HEK293 (cell line): ENCODE results near the gene PNCK.

ENCODE experiments used
- EGR2 ChIP-seq: fragments of 450-650 bp; formaldehyde crosslinking; IDR thresholded peaks from 2 replicates; pipeline ENCODE4 v1.5.1; 2016; ENCODE audit warnings: low read depth, missing biosample characterization, missing genetic modification characterization
- GLI2 ChIP-seq: fragments of 450-650 bp; formaldehyde crosslinking; IDR thresholded peaks from 2 replicates; pipeline ENCODE4; 2017; ENCODE audit warnings: missing biosample characterization, missing genetic modification characterization, low read depth, borderline replicate concordance
- GLIS2 ChIP-seq: fragments of 450-650 bp; formaldehyde crosslinking; IDR thresholded peaks from 2 replicates; pipeline ENCODE4 v1.5.1; 2016; ENCODE audit warnings: missing biosample characterization, missing genetic modification characterization
- KLF7 ChIP-seq: fragments of 450-650 bp; formaldehyde crosslinking; IDR thresholded peaks from 2 replicates; pipeline ENCODE4 v1.5.1; 2016; ENCODE audit warnings: missing biosample characterization, missing genetic modification characterization, borderline replicate concordance
- PATZ1 ChIP-seq: fragments of 450-650 bp; formaldehyde crosslinking; IDR thresholded peaks from 2 replicates; pipeline ENCODE4 v1.5.1; 2016; ENCODE audit warnings: missing biosample characterization, missing genetic modification characterization
- PRDM4 ChIP-seq: fragments of 450-650 bp; formaldehyde crosslinking; IDR thresholded peaks from 2 replicates; pipeline ENCODE4 v1.5.1; 2017; ENCODE audit warnings: missing biosample characterization, missing genetic modification characterization
- YY2 ChIP-seq: fragments of 450-650 bp; formaldehyde crosslinking; IDR thresholded peaks from 2 replicates; pipeline ENCODE4 v1.5.1; 2016; ENCODE audit warnings: missing biosample characterization, missing genetic modification characterization
- ZBTB20 ChIP-seq: fragments of 450-650 bp; formaldehyde crosslinking; IDR thresholded peaks from 2 replicates; pipeline ENCODE4 v1.5.1; 2016; ENCODE audit warnings: missing biosample characterization, missing genetic modification characterization
- ZBTB49 ChIP-seq: fragments of 450-650 bp; formaldehyde crosslinking; IDR thresholded peaks from 2 replicates; pipeline ENCODE4 v1.5.1; 2016; ENCODE audit warnings: missing biosample characterization, missing genetic modification characterization, low read depth
- ZFHX2 ChIP-seq: fragments of 450-650 bp; formaldehyde crosslinking; conservative IDR thresholded peaks from 2 replicates; pipeline ENCODE4 v1.5.1; 2016; ENCODE audit warnings: missing biosample characterization, missing genetic modification characterization
- ZNF157 ChIP-seq: fragments of 450-650 bp; formaldehyde crosslinking; IDR thresholded peaks from 2 replicates; pipeline ENCODE4 v1.5.1; 2016; ENCODE audit warnings: missing biosample characterization, missing genetic modification characterization
- ZNF214 ChIP-seq: fragments of 450-650 bp; formaldehyde crosslinking; IDR thresholded peaks from 2 replicates; pipeline ENCODE4 v1.5.1; 2017; ENCODE audit warnings: missing biosample characterization, mild to moderate bottlenecking, missing genetic modification characterization, borderline replicate concordance
- ZNF248 ChIP-seq: fragments of 450-650 bp; formaldehyde crosslinking; IDR thresholded peaks from 2 replicates; pipeline ENCODE4 v1.5.1; 2017; ENCODE audit warnings: missing biosample characterization, missing genetic modification characterization
- ZNF324 ChIP-seq: fragments of 450-650 bp; formaldehyde crosslinking; IDR thresholded peaks from 2 replicates; pipeline ENCODE4 v1.5.1; 2016; ENCODE audit warnings: missing biosample characterization, missing genetic modification characterization
- ZNF341 ChIP-seq: fragments of 450-650 bp; formaldehyde crosslinking; IDR thresholded peaks from 2 replicates; pipeline ENCODE4; 2016; ENCODE audit warnings: low read depth, missing biosample characterization, missing genetic modification characterization
- ZNF37A ChIP-seq: fragments of 450-650 bp; IDR thresholded peaks from 2 replicates; pipeline ENCODE4 v1.5.1; 2018; ENCODE audit warnings: missing biosample characterization, missing genetic modification characterization
- ZNF398 ChIP-seq: fragments of 450-650 bp; formaldehyde crosslinking; IDR thresholded peaks from 2 replicates; pipeline ENCODE4 v1.5.1; 2017; ENCODE audit warnings: missing biosample characterization, missing genetic modification characterization
- ZNF514 ChIP-seq: fragments of 450-650 bp; formaldehyde crosslinking; IDR thresholded peaks from 2 replicates; pipeline ENCODE4 v1.5.1; 2016; ENCODE audit warnings: missing biosample characterization, missing genetic modification characterization
- ZNF529 ChIP-seq: fragments of 450-650 bp; formaldehyde crosslinking; IDR thresholded peaks from 2 replicates; pipeline ENCODE4 v1.5.1; 2017; ENCODE audit warnings: missing genetic modification characterization, missing biosample characterization; ENCODE audit not compliant: insufficient replicate concordance
- ZNF660 ChIP-seq: fragments of 450-650 bp; IDR thresholded peaks from 2 replicates; pipeline ENCODE4 v1.5.1; 2018; ENCODE audit warnings: missing biosample characterization, mild to moderate bottlenecking, missing genetic modification characterization
- ZNF670 ChIP-seq: fragments of 450-650 bp; formaldehyde crosslinking; IDR thresholded peaks from 2 replicates; pipeline ENCODE4 v1.5.1; 2016; ENCODE audit warnings: missing biosample characterization, missing genetic modification characterization, low read depth
- ZNF76 ChIP-seq: fragments of 450-650 bp; formaldehyde crosslinking; IDR thresholded peaks from 2 replicates; pipeline ENCODE4; 2016; ENCODE audit warnings: low read depth, missing biosample characterization, missing genetic modification characterization, borderline replicate concordance
- ZNF777 ChIP-seq: fragments of 450-650 bp; formaldehyde crosslinking; IDR thresholded peaks from 2 replicates; pipeline ENCODE4 v1.5.1; 2017; ENCODE audit warnings: missing biosample characterization, missing genetic modification characterization, borderline replicate concordance
- ZNF792 ChIP-seq: fragments of 450-650 bp; formaldehyde crosslinking; IDR thresholded peaks from 2 replicates; pipeline ENCODE4 v1.5.1; 2016; ENCODE audit warnings: missing biosample characterization, missing genetic modification characterization
- ZSCAN23 ChIP-seq: fragments of 450-650 bp; formaldehyde crosslinking; IDR thresholded peaks from 2 replicates; pipeline ENCODE4 v1.5.1; 2016; ENCODE audit warnings: missing biosample characterization, missing genetic modification characterization
- ZSCAN30 ChIP-seq: fragments of 450-650 bp; IDR thresholded peaks from 2 replicates; pipeline ENCODE4 v1.5.1; 2018; ENCODE audit warnings: missing biosample characterization, mild to moderate bottlenecking, missing genetic modification characterization, moderate library complexity

PNCK gene

GRCh38 chrX:153672531-153673427, 834 bp downstream of the PNCK start (continued):
- TF ChIP-seq ZNF529 (no peak), ZNF398 (tag by site-specific recombination) (peak; percentile 55), ZNF514 (tag by site-specific recombination) (no peak), ZSCAN23 (tag by site-specific recombination) (no peak), ZBTB49 (tag by site-specific recombination) (no peak), GLIS2 (peak; percentile 55), ZNF76 (tag by site-specific recombination) (no peak), ZNF660 (tag by site-specific recombination) (no peak), ZNF792 (tag by site-specific recombination) (no peak), KLF7 (tag by site-specific recombination) (no peak), ZFHX2 (tag by site-specific recombination) (peak; percentile 97), ZNF37A (tag by site-specific recombination) (no peak), PRDM4 (tag by site-specific recombination) (no peak), PATZ1 (tag by site-specific recombination) (peak; percentile 49; the same call in 1 of the 2 replicates), GLI2 (no peak), ZNF248 (no peak), ZNF324 (tag by site-specific recombination) (no peak), ZNF157 (tag by site-specific recombination) (no peak), ZBTB20 (0 out of 2 replicates have a peak, but pooled peaks have one; percentile 14), ZNF670 (tag by site-specific recombination) (no peak), EGR2 (tag by site-specific recombination) (peak; percentile 83), ZNF214 (tag by site-specific recombination) (no peak), ZSCAN30 (no peak), ZNF341 (tag by site-specific recombination) (peak; percentile 53), ZNF777 (no peak), YY2 (no peak)
